HEK293 (cell line): Measurements from ENCODE around the gene EDDM13.

ENCODE experiments used
- ATF2 ChIP-seq: fragments of 450-650 bp; formaldehyde crosslinking; IDR thresholded peaks from 2 replicates; pipeline ENCODE4 v1.5.1; 2016; ENCODE audit warnings: missing biosample characterization, missing genetic modification characterization, low read depth
- CTCF ChIP-seq: fragments of 450-650 bp; formaldehyde crosslinking; IDR thresholded peaks from 2 replicates; pipeline ENCODE4 v1.5.1; 2016; ENCODE audit warnings: missing biosample characterization, missing genetic modification characterization
- REST ChIP-seq: fragments of 450-650 bp; formaldehyde crosslinking; IDR thresholded peaks from 2 replicates; pipeline ENCODE4 v1.5.1; 2016; ENCODE audit warnings: missing biosample characterization, missing genetic modification characterization
- SP7 ChIP-seq: fragments of 450-650 bp; formaldehyde crosslinking; IDR thresholded peaks from 2 replicates; pipeline ENCODE4 v1.5.1; 2016; ENCODE audit warnings: missing biosample characterization, missing genetic modification characterization
- ZBTB1 ChIP-seq: fragments of 450-650 bp; formaldehyde crosslinking; IDR thresholded peaks from 2 replicates; pipeline ENCODE4 v1.5.1; 2016; ENCODE audit warnings: missing biosample characterization, missing genetic modification characterization
- ZBTB20 ChIP-seq: fragments of 450-650 bp; formaldehyde crosslinking; IDR thresholded peaks from 2 replicates; pipeline ENCODE4 v1.5.1; 2016; ENCODE audit warnings: missing biosample characterization, missing genetic modification characterization
- ZNF112 ChIP-seq: fragments of 450-650 bp; formaldehyde crosslinking; IDR thresholded peaks from 2 replicates; pipeline ENCODE4 v1.5.0; 2017; ENCODE audit warnings: missing biosample characterization, missing genetic modification characterization
- ZNF24 ChIP-seq: fragments of 450-650 bp; formaldehyde crosslinking; IDR thresholded peaks from 2 replicates; pipeline ENCODE4 v1.5.1; 2016; ENCODE audit warnings: missing biosample characterization, missing genetic modification characterization
- ZNF274 ChIP-seq, 2 experiments: fragments of 200-500 bp in 1 of 2; fragments of 450-650 bp in 1 of 2; sonication (Bioruptor generic) in 1 of 2; formaldehyde crosslinking in 1 of 2; IDR thresholded peaks; 2 replicates each; pipeline versions ENCODE4 v1.5.1 to v1.6.1; 2014 to 2016; ENCODE audit warnings: borderline replicate concordance in 1 of 2, inconsistent platforms in 1 of 2, low read length in 1 of 2, missing biosample characterization in 1 of 2, missing genetic modification characterization in 1 of 2
- ZNF394 ChIP-seq: fragments of 450-650 bp; formaldehyde crosslinking; IDR thresholded peaks from 2 replicates; pipeline ENCODE4 v1.5.1; 2016; ENCODE audit warnings: missing biosample characterization, missing genetic modification characterization, mild to moderate bottlenecking, moderate library complexity, borderline replicate concordance
- ZNF501 ChIP-seq: fragments of 450-650 bp; formaldehyde crosslinking; IDR thresholded peaks from 2 replicates; pipeline ENCODE4 v1.5.1; 2016; ENCODE audit warnings: missing biosample characterization, missing genetic modification characterization
- ZNF785 ChIP-seq: fragments of 450-650 bp; formaldehyde crosslinking; IDR thresholded peaks from 2 replicates; pipeline ENCODE4 v1.5.1; 2016; ENCODE audit warnings: missing biosample characterization, missing genetic modification characterization

GRCh38 chr19:56269348-56269747 is 3.2 kb upstream of the EDDM13 start:
- TF ChIP-seq ZNF24 (tag by site-specific recombination) (no peak), CTCF (no peak), ZBTB1 (no peak), ATF2 (tag by site-specific recombination) (no peak), ZBTB20 (no peak), ZNF274 (IDR thresholded peaks at IDR 0.05; ENCODE audit: low read length) (no peak), ZNF274 (tag by site-specific recombination; IDR thresholded peaks at IDR 0.05; ENCODE audit: borderline replicate concordance) (no peak), ZNF394 (no peak), ZNF785 (no peak), ZNF112 (no peak), REST (tag by site-specific recombination) (no peak), SP7 (tag by site-specific recombination) (no peak), ZNF501 (tag by site-specific recombination) (no peak)
